Panc1 (cell line): ENCODE results near the gene TRDN.

Experiments used
- TF ChIP-seq, protein P1 (sequence below): fragments of 450-650 bp; IDR thresholded peaks from 2 replicates; pipeline ENCODE4 v1.5.1; 2017; ENCODE audit warnings: mild to moderate bottlenecking
- TF ChIP-seq, protein P2 (sequence below), 2 experiments: IDR thresholded peaks; 2 replicates each; pipeline ENCODE4 v1.6.1; 2011 to 2012; ENCODE audit warnings: low read depth in 2 of 2, control low read depth in 1 of 2, low read length in 1 of 2, mild to moderate bottlenecking in 1 of 2, moderate library complexity in 1 of 2; ENCODE audit not compliant: insufficient read depth in 1 of 2

DNA sequence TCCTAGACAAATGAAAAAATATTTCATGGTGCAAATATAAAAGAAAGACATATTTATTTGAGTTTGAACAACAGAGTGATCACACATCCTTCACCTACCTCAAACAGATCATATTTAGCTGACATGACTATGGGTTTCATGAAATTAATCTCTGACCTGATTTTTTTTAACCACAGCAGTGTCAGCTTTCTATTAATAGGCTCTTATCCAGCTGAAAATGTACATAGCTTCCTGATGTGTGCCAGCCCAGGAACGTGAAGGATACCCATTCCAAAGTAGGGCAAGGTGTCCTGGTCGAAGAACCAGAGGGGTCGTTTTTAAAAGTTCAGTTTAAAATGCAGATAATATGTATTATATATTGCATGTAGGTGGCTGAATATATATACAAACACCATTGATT, 19.8 kb downstream of the TRDN start:
- TF ChIP-seq, protein P1, sequence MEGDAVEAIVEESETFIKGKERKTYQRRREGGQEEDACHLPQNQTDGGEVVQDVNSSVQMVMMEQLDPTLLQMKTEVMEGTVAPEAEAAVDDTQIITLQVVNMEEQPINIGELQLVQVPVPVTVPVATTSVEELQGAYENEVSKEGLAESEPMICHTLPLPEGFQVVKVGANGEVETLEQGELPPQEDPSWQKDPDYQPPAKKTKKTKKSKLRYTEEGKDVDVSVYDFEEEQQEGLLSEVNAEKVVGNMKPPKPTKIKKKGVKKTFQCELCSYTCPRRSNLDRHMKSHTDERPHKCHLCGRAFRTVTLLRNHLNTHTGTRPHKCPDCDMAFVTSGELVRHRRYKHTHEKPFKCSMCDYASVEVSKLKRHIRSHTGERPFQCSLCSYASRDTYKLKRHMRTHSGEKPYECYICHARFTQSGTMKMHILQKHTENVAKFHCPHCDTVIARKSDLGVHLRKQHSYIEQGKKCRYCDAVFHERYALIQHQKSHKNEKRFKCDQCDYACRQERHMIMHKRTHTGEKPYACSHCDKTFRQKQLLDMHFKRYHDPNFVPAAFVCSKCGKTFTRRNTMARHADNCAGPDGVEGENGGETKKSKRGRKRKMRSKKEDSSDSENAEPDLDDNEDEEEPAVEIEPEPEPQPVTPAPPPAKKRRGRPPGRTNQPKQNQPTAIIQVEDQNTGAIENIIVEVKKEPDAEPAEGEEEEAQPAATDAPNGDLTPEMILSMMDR = no peak
- TF ChIP-seq, protein P2, sequence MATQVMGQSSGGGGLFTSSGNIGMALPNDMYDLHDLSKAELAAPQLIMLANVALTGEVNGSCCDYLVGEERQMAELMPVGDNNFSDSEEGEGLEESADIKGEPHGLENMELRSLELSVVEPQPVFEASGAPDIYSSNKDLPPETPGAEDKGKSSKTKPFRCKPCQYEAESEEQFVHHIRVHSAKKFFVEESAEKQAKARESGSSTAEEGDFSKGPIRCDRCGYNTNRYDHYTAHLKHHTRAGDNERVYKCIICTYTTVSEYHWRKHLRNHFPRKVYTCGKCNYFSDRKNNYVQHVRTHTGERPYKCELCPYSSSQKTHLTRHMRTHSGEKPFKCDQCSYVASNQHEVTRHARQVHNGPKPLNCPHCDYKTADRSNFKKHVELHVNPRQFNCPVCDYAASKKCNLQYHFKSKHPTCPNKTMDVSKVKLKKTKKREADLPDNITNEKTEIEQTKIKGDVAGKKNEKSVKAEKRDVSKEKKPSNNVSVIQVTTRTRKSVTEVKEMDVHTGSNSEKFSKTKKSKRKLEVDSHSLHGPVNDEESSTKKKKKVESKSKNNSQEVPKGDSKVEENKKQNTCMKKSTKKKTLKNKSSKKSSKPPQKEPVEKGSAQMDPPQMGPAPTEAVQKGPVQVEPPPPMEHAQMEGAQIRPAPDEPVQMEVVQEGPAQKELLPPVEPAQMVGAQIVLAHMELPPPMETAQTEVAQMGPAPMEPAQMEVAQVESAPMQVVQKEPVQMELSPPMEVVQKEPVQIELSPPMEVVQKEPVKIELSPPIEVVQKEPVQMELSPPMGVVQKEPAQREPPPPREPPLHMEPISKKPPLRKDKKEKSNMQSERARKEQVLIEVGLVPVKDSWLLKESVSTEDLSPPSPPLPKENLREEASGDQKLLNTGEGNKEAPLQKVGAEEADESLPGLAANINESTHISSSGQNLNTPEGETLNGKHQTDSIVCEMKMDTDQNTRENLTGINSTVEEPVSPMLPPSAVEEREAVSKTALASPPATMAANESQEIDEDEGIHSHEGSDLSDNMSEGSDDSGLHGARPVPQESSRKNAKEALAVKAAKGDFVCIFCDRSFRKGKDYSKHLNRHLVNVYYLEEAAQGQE (IDR thresholded peaks at IDR 0.05; ENCODE audit: insufficient read depth in 1 of 2, low read depth in 2 of 2, low read length in 1 of 2) = no peak
